Epithelial cell of proximal tubule (primary cell): ENCODE data around the gene OR8B4. TPM values are rescaled to one million over a fixed set of nuclear protein-coding genes. Genes with fewer than 3 reads are reported as not detected.
"Not testable (repeated sequence)": the region's sequence is repeated elsewhere in the genome, so short reads cannot be mapped to it uniquely, and the experiment has no call there.

Experiments used
- DNase-seq: peaks from one replicate; pipeline ENCODE4 v3.0.0-alpha.2; 2011; ENCODE audit warnings: low read depth
- H3K4me3 ChIP-seq: 2 replicates; pipeline ENCODE4 v1.5.1; 2011; ENCODE audit warnings: low read depth, mild to moderate bottlenecking, low read length
- total RNA-seq: library from RNA; depleted of rRNA; stranded (reverse); fragments of >200 nt; gene quantifications from 2 replicates; pipeline ENCODE4 v1.2.3, GENCODE V29; 2015
- TF ChIP-seq, protein P1 (sequence below): conservative IDR thresholded peaks from 2 replicates; pipeline ENCODE4 v1.5.1; 2012; ENCODE audit warnings: low read depth, mild to moderate bottlenecking, low read length

Gene OR8B4
- total RNA-seq, 1 donor from 2014 or later: not detected

GRCh38 chr11:124415356-124415923 is 9.2 kb downstream of the OR8B4 start:
- H3K4me3 ChIP-seq: no peak overlapping the region
- peak; percentile 13 for DNase-seq
- TF ChIP-seq, protein P1, sequence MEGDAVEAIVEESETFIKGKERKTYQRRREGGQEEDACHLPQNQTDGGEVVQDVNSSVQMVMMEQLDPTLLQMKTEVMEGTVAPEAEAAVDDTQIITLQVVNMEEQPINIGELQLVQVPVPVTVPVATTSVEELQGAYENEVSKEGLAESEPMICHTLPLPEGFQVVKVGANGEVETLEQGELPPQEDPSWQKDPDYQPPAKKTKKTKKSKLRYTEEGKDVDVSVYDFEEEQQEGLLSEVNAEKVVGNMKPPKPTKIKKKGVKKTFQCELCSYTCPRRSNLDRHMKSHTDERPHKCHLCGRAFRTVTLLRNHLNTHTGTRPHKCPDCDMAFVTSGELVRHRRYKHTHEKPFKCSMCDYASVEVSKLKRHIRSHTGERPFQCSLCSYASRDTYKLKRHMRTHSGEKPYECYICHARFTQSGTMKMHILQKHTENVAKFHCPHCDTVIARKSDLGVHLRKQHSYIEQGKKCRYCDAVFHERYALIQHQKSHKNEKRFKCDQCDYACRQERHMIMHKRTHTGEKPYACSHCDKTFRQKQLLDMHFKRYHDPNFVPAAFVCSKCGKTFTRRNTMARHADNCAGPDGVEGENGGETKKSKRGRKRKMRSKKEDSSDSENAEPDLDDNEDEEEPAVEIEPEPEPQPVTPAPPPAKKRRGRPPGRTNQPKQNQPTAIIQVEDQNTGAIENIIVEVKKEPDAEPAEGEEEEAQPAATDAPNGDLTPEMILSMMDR: peak; percentile 78

- no peak overlapping the region for H3K4me3 ChIP-seq
- DNase-seq: no peak
- TF ChIP-seq, protein P1: no peak
Measured at GRCh38 chr11:124409906-124410305, 14.8 kb downstream of the OR8B4 start.

DNA sequence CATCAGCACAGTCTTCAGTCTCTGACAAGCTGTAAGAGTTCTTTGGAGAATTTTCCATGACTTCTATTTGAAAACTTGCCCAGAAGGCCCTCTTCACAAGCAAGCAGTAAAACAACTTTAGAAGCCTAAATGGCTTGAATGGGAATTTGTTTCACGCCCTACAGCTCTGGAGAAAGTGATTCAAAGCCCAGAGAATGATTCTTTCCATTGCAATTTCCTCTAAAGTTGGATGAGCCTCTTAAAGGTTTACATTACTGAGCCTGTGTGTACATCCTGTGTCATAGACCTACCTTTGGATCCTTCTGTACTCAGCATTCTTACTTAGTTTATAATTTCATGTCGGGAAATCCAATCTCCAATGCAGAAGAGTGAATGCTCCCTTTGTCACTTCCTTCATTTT is 19.1 kb downstream of the OR8B4 start:
- no peak for DNase-seq
- H3K4me3 ChIP-seq: no peak overlapping the region
- TF ChIP-seq, protein P1: no peak

- H3K4me3 ChIP-seq, DNase-seq: not testable (repeated sequence)
Measured at GRCh38 chr11:124403186-124403585, 21.5 kb downstream of the OR8B4 start.

GRCh38 chr11:124402326-124402922 is 22.2 kb downstream of the OR8B4 start:
- DNase-seq: peak; percentile 18
- TF ChIP-seq, protein P1: peak; percentile 85

GRCh38 chr11:124398924-124399323 is 25.7 kb downstream of the OR8B4 start, which contains the start of gene OR8B3:
OR8B3 (minus strand) TSS chr11:124399024; CDS start chr11:124397351, 1,673 bp downstream.
- DNase-seq: no peak
- TF ChIP-seq, protein P1: no peak
- H3K4me3 ChIP-seq: no peak within 1 kb of the TSS

More at GRCh38 chr11:124402326-124402922, 22.2 kb downstream of the OR8B4 start:
- H3K4me3 ChIP-seq: no peak overlapping the region

DNA sequence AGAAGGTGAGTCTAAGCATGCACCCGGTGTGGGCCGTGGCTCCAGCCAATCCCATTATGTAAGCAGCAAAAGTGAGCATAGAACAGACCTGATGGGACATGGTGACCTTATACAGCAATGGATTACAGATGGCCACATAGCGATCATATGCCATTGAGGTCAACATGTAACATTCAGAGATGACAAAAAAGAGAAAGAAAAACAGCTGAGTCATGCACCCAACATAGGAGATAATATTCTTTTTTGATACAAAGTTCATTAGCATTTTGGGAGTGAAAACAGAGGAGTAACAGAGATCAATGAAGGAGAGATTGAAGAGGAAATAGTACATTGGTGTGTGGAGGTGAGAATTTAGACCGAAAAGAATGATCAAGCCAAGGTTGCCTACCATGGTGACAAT is 27.8 kb downstream of the OR8B4 start:
- H3K4me3 ChIP-seq, DNase-seq: not testable (repeated sequence)

- no peak for DNase-seq
- TF ChIP-seq, protein P1: no peak
- no peak overlapping the region for H3K4me3 ChIP-seq
Measured at GRCh38 chr11:124394408-124394807, 30.3 kb downstream of the OR8B4 start.
